PC-9 (cell line): ENCODE results near the gene SPINK9. TPM values are rescaled to one million over a fixed set of nuclear protein-coding genes. Genes with fewer than 3 reads are reported as not detected.

Source experiments
- BruUV-seq: library from RNA; stranded (reverse); fragments of 400-500 nt; replicated peaks from 2 replicates; lab custom pipeline; 2021; lab: Mats Ljungman, UMichigan
- CTCF ChIA-PET: fragments of 300-600 bp; sonication (Branson Sonifier 250); formaldehyde crosslinking; loops from one replicate; lab custom pipeline; 2022; ENCODE audit warnings: antibody characterized with exemption; lab: Charles Lee
- POLR2A ChIA-PET: fragments of 300-600 bp; sonication (Branson Sonifier 250); formaldehyde crosslinking; loops from one replicate; lab custom pipeline; 2022; ENCODE audit warnings: antibody characterized with exemption; ENCODE audit not compliant: unreplicated experiment; lab: Charles Lee
- DNase-seq, 2 experiments: peaks; one replicate each; pipeline versions ENCODE4 v3.0.0 to v3.0.0-alpha.2; 2015 to 2022; ENCODE audit warnings: mixed read lengths in 1 of 2
- H2AFZ ChIP-seq: fragments of 200-600 bp; sonication (generic); 2 replicates; pipeline ENCODE4 v1.8.1; 2017; ENCODE audit warnings: antibody characterized with exemption
- H3F3A ChIP-seq: fragments of 200-600 bp; sonication (generic); 2 replicates; pipeline ENCODE4 v1.8.1; 2017; ENCODE audit warnings: antibody characterized with exemption, mild to moderate bottlenecking, low read depth; ENCODE audit not compliant: insufficient read depth
- H3K27ac ChIP-seq: fragments of 200-600 bp; sonication (generic); 2 replicates; pipeline ENCODE4 v1.6.1; 2016; ENCODE audit warnings: mixed run types
- H3K27me3 ChIP-seq: fragments of 200-600 bp; sonication (generic); 2 replicates; pipeline ENCODE4 v1.6.1; 2016; ENCODE audit warnings: low read depth, mixed run types; ENCODE audit not compliant: insufficient read depth
- H3K36me3 ChIP-seq: fragments of 200-600 bp; sonication (generic); 2 replicates; pipeline ENCODE4 v1.6.1; 2016; ENCODE audit warnings: low read depth, mixed run types
- H3K4me1 ChIP-seq: fragments of 200-600 bp; sonication (generic); replicated peaks from 2 replicates; pipeline ENCODE4 v1.6.1; 2016; ENCODE audit warnings: mixed run types; ENCODE audit not compliant: insufficient read depth
- H3K4me2 ChIP-seq: fragments of 200-600 bp; sonication (generic); 2 replicates; pipeline ENCODE4 v1.6.1; 2017; ENCODE audit warnings: mixed run types
- H3K4me3 ChIP-seq: fragments of 200-600 bp; sonication (generic); 2 replicates; pipeline ENCODE4 v1.6.1; 2016; ENCODE audit warnings: mixed run types
- H3K79me2 ChIP-seq: fragments of 200-600 bp; sonication (generic); 2 replicates; pipeline ENCODE4 v1.6.1; 2017; ENCODE audit warnings: low read depth, mixed run types
- H3K9me2 ChIP-seq: fragments of 200-600 bp; sonication (generic); 2 replicates; pipeline ENCODE4 v1.8.1; 2017; ENCODE audit warnings: mild to moderate bottlenecking; ENCODE audit not compliant: insufficient read depth
- H3K9me3 ChIP-seq: fragments of 200-600 bp; sonication (generic); 2 replicates; pipeline ENCODE4 v1.8.1; 2016; ENCODE audit warnings: low read depth; ENCODE audit not compliant: insufficient read depth
- H4K20me1 ChIP-seq: fragments of 200-600 bp; sonication (generic); 2 replicates; pipeline ENCODE4 v1.8.1; 2017; ENCODE audit not compliant: insufficient read depth
- EZH2 ChIP-seq: fragments of 200-600 bp; sonication (generic); IDR thresholded peaks from 2 replicates; pipeline ENCODE4 v1.8.0; 2017; ENCODE audit warnings: antibody characterized with exemption, low read depth
- intact Hi-C: fragments of 100-400 bp; cut with micrococcal nuclease; formaldehyde crosslinking; loops from one replicate; pipeline ENCODE4 v1.10.0; 2022; ENCODE audit not compliant: unreplicated experiment
- total RNA-seq: library from RNA; stranded (reverse); gene quantifications from 2 replicates; pipeline ENCODE4 v1.2.3, GENCODE V29; 2021
- TF ChIP-seq, protein P1 (sequence below): fragments of 200-600 bp; sonication (generic); conservative IDR thresholded peaks from 2 replicates; pipeline ENCODE4 v1.6.1; 2017; ENCODE audit warnings: mixed run types, antibody characterized with exemption, mild to moderate bottlenecking, moderate library complexity

The SPINK9 gene
- total RNA-seq, 1 experiment from 2014 or later, result not detected

GRCh38 chr5:148311484-148311883 lies 23.9 kb upstream of the SPINK9 start:
- Histone ChIP-seq H3K4me2 (no peak overlapping the region), H3K4me1 (no peaks in the 10 kb centered on the region), H3K27me3 (no peaks in the 10 kb centered on the region), H3K4me3 (no peak overlapping the region), H3K9me2 (no peaks in the 10 kb centered on the region), H3K9me3 (no peaks in the 10 kb centered on the region), H3K27ac (no peak overlapping the region), H3K79me2 (no peaks in the 10 kb centered on the region), H4K20me1 (no peaks in the 10 kb centered on the region), H3K36me3 (no peaks in the 10 kb centered on the region), H2AFZ (no peak overlapping the region), H3F3A (no peaks in the 10 kb centered on the region)
- ChIA-PET POLR2A (no interaction called here), CTCF (no interaction called here)
- intact Hi-C loops, result no loop called here
- no peak for DNase-seq
- BruUV-seq, result no TSS peak
- TF ChIP-seq EZH2, result no peak
- TF ChIP-seq, protein P1, sequence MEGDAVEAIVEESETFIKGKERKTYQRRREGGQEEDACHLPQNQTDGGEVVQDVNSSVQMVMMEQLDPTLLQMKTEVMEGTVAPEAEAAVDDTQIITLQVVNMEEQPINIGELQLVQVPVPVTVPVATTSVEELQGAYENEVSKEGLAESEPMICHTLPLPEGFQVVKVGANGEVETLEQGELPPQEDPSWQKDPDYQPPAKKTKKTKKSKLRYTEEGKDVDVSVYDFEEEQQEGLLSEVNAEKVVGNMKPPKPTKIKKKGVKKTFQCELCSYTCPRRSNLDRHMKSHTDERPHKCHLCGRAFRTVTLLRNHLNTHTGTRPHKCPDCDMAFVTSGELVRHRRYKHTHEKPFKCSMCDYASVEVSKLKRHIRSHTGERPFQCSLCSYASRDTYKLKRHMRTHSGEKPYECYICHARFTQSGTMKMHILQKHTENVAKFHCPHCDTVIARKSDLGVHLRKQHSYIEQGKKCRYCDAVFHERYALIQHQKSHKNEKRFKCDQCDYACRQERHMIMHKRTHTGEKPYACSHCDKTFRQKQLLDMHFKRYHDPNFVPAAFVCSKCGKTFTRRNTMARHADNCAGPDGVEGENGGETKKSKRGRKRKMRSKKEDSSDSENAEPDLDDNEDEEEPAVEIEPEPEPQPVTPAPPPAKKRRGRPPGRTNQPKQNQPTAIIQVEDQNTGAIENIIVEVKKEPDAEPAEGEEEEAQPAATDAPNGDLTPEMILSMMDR, result no peak

- intact Hi-C loops, result no loop called here
- H2AFZ ChIP-seq, result no peak within 1 kb of the TSS; the same call in 1 of the 2 replicates
- H3K27ac ChIP-seq, result no peak within 1 kb of the TSS
- H3K79me2 ChIP-seq, result no peaks in the 10 kb centered on the region
- no peaks in the 10 kb centered on the region for H4K20me1 ChIP-seq
- H3K4me2 ChIP-seq, result no peak within 1 kb of the TSS
- BruUV-seq, result no TSS peak
- H3K9me2 ChIP-seq, result no peaks in the 10 kb centered on the region
- DNase-seq, result no peak
- no peaks in the 10 kb centered on the region for H3K27me3 ChIP-seq
- no peak within 1 kb of the TSS for H3K4me3 ChIP-seq
- CTCF ChIA-PET, result no interaction called here
- H3K9me3 ChIP-seq, result no peaks in the 10 kb centered on the region
- POLR2A ChIA-PET, result no interaction called here
- H3K36me3 ChIP-seq, result no peaks in the 10 kb centered on the region
- no peaks in the 10 kb centered on the region for H3K4me1 ChIP-seq
- TF ChIP-seq, protein P1, result no peak
- no peak for TF ChIP-seq EZH2
- H3F3A ChIP-seq, result no peaks in the 10 kb centered on the region
Measured at GRCh38 chr5:148312153-148312552, 23.2 kb upstream of the SPINK9 start, which contains the start of gene SPINK7. SPINK7 (plus strand) TSS chr5:148312423; CDS start chr5:148312484, 61 bp downstream.

- no peak overlapping the region for H2AFZ ChIP-seq
- H3K4me1 ChIP-seq, result no peaks in the 10 kb centered on the region
- no peak overlapping the region for H3K27ac ChIP-seq
- H3F3A ChIP-seq, result no peaks in the 10 kb centered on the region
- intact Hi-C loops, result no loop called here
- TF ChIP-seq, protein P1, result no peak
- TF ChIP-seq EZH2, result no peak
- ChIA-PET CTCF (interaction anchor here (1.5 kb wide), 1 partner anchor 60 kb away, joined by 5 read pairs; no protein-coding TSS in a partner anchor), POLR2A (no interaction called here)
- peak in 1 of 2 experiments; percentile 4 for DNase-seq
- H3K4me2 ChIP-seq, result no peak overlapping the region
- H3K27me3 ChIP-seq, result no peaks in the 10 kb centered on the region
- no peak overlapping the region for H3K4me3 ChIP-seq
- H3K79me2 ChIP-seq, result no peaks in the 10 kb centered on the region
- H4K20me1 ChIP-seq, result no peaks in the 10 kb centered on the region
- no peaks in the 10 kb centered on the region for H3K9me2 ChIP-seq
- H3K9me3 ChIP-seq, result no peaks in the 10 kb centered on the region
- H3K36me3 ChIP-seq, result no peaks in the 10 kb centered on the region
- BruUV-seq, result no TSS peak
Measured at GRCh38 chr5:148314187-148314586, 21.2 kb upstream of the SPINK9 start.
